Osteoblast (primary cell): ENCODE measurements around the gene CDH16. TPM values are rescaled to one million over a fixed set of nuclear protein-coding genes. Genes with fewer than 3 reads are reported as not detected.

Experiments used
- DNase-seq: peaks from one replicate; pipeline ENCODE4 v3.0.0; 2011; ENCODE audit warnings: low spot score, mixed read lengths; ENCODE audit not compliant: insufficient read length; ENCODE audit errors: missing footprints
- H2AFZ ChIP-seq: 2 replicates; pipeline ENCODE4 v1.6.0; 2011; ENCODE audit warnings: mild to moderate bottlenecking, low read length
- H3K27ac ChIP-seq: 2 replicates; pipeline ENCODE4 v1.5.1; 2011; ENCODE audit warnings: mild to moderate bottlenecking, low read depth, low read length, moderate library complexity
- H3K27me3 ChIP-seq: 2 replicates; pipeline ENCODE4 v1.6.0; 2012; ENCODE audit warnings: mild to moderate bottlenecking, control low read depth, inconsistent platforms, low read length, moderate library complexity; ENCODE audit not compliant: insufficient read depth
- H3K36me3 ChIP-seq: 2 replicates; pipeline ENCODE4 v1.5.1; 2011; ENCODE audit warnings: mild to moderate bottlenecking, low read length, control low read depth, moderate library complexity; ENCODE audit not compliant: insufficient read depth
- H3K4me1 ChIP-seq: 2 replicates; pipeline ENCODE4 v1.5.1; 2011; ENCODE audit warnings: mild to moderate bottlenecking, low read length, control low read depth, moderate library complexity; ENCODE audit not compliant: insufficient read depth
- H3K4me2 ChIP-seq: 2 replicates; pipeline ENCODE4 v1.6.0; 2011; ENCODE audit warnings: mild to moderate bottlenecking, low read length; ENCODE audit not compliant: insufficient read depth
- H3K4me3 ChIP-seq: fragments of 200-600 bp; sonication (generic); 3 replicates; pipeline ENCODE4 v1.5.1; 2012; ENCODE audit warnings: mild to moderate bottlenecking, low read length, inconsistent platforms; ENCODE audit not compliant: insufficient read depth
- H3K79me2 ChIP-seq: 2 replicates; pipeline ENCODE4 v1.6.0; 2012; ENCODE audit warnings: mild to moderate bottlenecking, low read length, control low read depth, inconsistent platforms; ENCODE audit not compliant: insufficient read depth
- H3K9me3 ChIP-seq: 2 replicates; pipeline ENCODE4 v1.5.1; 2011; ENCODE audit warnings: low read depth, low read length, control low read depth
- H4K20me1 ChIP-seq: 2 replicates; pipeline ENCODE4 v1.6.0; 2012; ENCODE audit warnings: mild to moderate bottlenecking, low read length, control low read depth; ENCODE audit not compliant: insufficient read depth
- total RNA-seq: library from RNA; depleted of rRNA; stranded (reverse); fragments of >200 nt; gene quantifications from 2 replicates; pipeline ENCODE4 v1.2.3, GENCODE V29; 2012
- TF ChIP-seq, protein P1 (sequence below): IDR thresholded peaks from 2 replicates; pipeline ENCODE4 v1.5.1; 2011; ENCODE audit warnings: mild to moderate bottlenecking, low read depth, low read length, moderate library complexity; ENCODE audit errors: extremely low read depth

Gene CDH16
- total RNA-seq, 1 donor, result not detected

- H2AFZ ChIP-seq, result no peak overlapping the region
- no peak overlapping the region for H3K4me3 ChIP-seq
- H3K79me2 ChIP-seq, result no peaks in the 10 kb centered on the region
- H3K27me3 ChIP-seq, result peaks cover 36% of the 10 kb centered on the region
- H3K27ac ChIP-seq, result no peak overlapping the region
- no peaks in the 10 kb centered on the region for H3K4me1 ChIP-seq
- peak; percentile 21 for DNase-seq
- H4K20me1 ChIP-seq, result no peaks in the 10 kb centered on the region
- H3K4me2 ChIP-seq, result no peak overlapping the region
- H3K36me3 ChIP-seq, result no peaks in the 10 kb centered on the region
- TF ChIP-seq, protein P1, sequence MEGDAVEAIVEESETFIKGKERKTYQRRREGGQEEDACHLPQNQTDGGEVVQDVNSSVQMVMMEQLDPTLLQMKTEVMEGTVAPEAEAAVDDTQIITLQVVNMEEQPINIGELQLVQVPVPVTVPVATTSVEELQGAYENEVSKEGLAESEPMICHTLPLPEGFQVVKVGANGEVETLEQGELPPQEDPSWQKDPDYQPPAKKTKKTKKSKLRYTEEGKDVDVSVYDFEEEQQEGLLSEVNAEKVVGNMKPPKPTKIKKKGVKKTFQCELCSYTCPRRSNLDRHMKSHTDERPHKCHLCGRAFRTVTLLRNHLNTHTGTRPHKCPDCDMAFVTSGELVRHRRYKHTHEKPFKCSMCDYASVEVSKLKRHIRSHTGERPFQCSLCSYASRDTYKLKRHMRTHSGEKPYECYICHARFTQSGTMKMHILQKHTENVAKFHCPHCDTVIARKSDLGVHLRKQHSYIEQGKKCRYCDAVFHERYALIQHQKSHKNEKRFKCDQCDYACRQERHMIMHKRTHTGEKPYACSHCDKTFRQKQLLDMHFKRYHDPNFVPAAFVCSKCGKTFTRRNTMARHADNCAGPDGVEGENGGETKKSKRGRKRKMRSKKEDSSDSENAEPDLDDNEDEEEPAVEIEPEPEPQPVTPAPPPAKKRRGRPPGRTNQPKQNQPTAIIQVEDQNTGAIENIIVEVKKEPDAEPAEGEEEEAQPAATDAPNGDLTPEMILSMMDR, result no peak
- H3K9me3 ChIP-seq, result no peaks in the 10 kb centered on the region
These were observed 944 bp downstream of the CDH16 start for GRCh38 chr16:66917741-66918140.

- no peak for DNase-seq
- H3K79me2 ChIP-seq, result no peaks in the 10 kb centered on the region
- H3K27ac ChIP-seq, result no peak overlapping the region
- no peak overlapping the region for H2AFZ ChIP-seq
- peaks cover 36% of the 10 kb centered on the region for H3K27me3 ChIP-seq
- TF ChIP-seq, protein P1, result no peak
- H4K20me1 ChIP-seq, result no peaks in the 10 kb centered on the region
- no peaks in the 10 kb centered on the region for H3K4me1 ChIP-seq
- no peaks in the 10 kb centered on the region for H3K36me3 ChIP-seq
- no peak overlapping the region for H3K4me3 ChIP-seq
- H3K4me2 ChIP-seq, result no peak overlapping the region
- no peaks in the 10 kb centered on the region for H3K9me3 ChIP-seq
These were observed 2.2 kb downstream of the CDH16 start for GRCh38 chr16:66916518-66916917.

- no peak for DNase-seq
- no peak overlapping the region for H3K4me3 ChIP-seq
- peaks cover 29% of the 10 kb centered on the region for H3K27me3 ChIP-seq
- H3K4me2 ChIP-seq, result no peak overlapping the region
- no peaks in the 10 kb centered on the region for H4K20me1 ChIP-seq
- TF ChIP-seq, protein P1, result no peak
- H3K36me3 ChIP-seq, result no peaks in the 10 kb centered on the region
- H2AFZ ChIP-seq, result no peak overlapping the region
- no peaks in the 10 kb centered on the region for H3K79me2 ChIP-seq
- no peak overlapping the region for H3K27ac ChIP-seq
- no peaks in the 10 kb centered on the region for H3K4me1 ChIP-seq
- no peaks in the 10 kb centered on the region for H3K9me3 ChIP-seq
These were observed 3.6 kb downstream of the CDH16 start for GRCh38 chr16:66915041-66915440.

DNA sequence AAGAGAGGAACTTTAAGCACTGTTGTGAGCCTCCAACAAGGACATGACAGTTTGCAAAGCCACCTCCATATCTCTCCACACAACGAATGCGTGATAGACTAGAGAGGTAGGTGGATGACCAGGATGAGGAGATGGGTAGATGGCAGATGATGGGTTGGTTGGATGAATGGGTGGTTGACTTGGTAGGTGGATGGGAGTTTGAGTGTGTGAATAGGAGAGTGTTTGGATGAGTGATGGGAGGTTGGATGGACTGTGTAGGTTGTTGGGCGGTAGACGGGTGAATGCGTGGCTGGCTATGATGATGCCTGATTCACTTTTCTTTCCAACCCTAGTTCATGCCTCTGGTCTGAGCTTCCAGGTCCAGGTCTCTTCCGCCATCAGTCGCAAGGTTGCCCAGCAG, 4.1 kb downstream of the CDH16 start:
- Histone ChIP-seq H3K27ac (no peak overlapping the region), H3K4me3 (no peak overlapping the region), H3K36me3 (no peaks in the 10 kb centered on the region), H3K9me3 (no peaks in the 10 kb centered on the region), H3K27me3 (peaks cover 24% of the 10 kb centered on the region), H4K20me1 (no peaks in the 10 kb centered on the region), H3K4me2 (no peak overlapping the region), H3K4me1 (no peaks in the 10 kb centered on the region), H2AFZ (no peak overlapping the region), H3K79me2 (no peaks in the 10 kb centered on the region)
- peak; percentile 77 for DNase-seq
- TF ChIP-seq, protein P1, result no peak
